ENCODE measurements around the gene MSI2.
"Not testable (repeated sequence)": the region's sequence is repeated elsewhere in the genome, so short reads cannot be mapped to it uniquely, and the experiment has no call there.

MSI2 gene

DNA sequence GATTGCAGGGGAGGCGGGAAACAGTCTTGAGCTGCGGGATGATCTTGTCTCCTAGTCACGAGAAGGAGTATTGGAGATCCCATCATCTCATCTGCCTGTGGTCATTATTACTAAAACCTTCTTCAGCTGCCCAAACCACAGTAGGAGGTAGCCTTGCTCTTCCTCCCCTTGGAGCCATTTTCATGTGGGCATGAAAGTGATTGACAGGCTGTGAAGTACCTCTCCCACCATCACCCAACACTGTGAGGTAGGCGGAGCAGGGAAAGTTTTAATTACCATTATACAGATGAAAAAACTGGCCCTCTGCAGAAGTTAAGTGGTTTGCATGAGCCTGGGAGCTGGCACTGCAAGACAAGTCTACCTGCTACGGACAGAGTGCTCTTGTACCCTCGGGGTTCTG is 237.3 kb downstream of the MSI2 start:
- ChIA-PET POLR2A (ENCODE audit: low non-redundant PET) (no interaction called here), CTCF (no interaction called here)
- H3K27ac ChIP-seq: no peak overlapping the region
- TF ChIP-seq, protein P1, sequence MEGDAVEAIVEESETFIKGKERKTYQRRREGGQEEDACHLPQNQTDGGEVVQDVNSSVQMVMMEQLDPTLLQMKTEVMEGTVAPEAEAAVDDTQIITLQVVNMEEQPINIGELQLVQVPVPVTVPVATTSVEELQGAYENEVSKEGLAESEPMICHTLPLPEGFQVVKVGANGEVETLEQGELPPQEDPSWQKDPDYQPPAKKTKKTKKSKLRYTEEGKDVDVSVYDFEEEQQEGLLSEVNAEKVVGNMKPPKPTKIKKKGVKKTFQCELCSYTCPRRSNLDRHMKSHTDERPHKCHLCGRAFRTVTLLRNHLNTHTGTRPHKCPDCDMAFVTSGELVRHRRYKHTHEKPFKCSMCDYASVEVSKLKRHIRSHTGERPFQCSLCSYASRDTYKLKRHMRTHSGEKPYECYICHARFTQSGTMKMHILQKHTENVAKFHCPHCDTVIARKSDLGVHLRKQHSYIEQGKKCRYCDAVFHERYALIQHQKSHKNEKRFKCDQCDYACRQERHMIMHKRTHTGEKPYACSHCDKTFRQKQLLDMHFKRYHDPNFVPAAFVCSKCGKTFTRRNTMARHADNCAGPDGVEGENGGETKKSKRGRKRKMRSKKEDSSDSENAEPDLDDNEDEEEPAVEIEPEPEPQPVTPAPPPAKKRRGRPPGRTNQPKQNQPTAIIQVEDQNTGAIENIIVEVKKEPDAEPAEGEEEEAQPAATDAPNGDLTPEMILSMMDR (conservative IDR thresholded peaks at IDR 0.05; ENCODE audit: low read depth): no peak
- no peak for DNase-seq (ENCODE audit: low spot score)

DNA sequence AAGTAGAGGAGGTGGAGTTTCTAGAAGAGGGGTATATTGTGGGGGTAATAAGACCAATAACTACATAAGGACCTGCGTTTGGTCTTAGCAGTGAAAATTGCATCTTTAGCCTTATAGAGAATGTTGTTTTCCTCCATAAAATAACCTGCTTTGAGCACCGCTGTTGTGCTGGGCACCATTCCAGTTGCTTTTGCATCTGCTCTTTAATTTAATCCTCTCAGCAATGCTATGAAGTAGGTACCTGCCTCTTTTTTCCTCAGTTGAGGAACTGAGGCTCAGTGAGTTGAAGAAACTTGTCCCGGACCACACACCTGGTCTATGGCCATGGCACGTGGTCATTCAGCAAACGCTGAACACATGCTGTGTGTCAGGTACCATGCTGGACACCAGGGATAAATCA is 238.1 kb downstream of the MSI2 start:
- TF ChIP-seq, protein P1 (conservative IDR thresholded peaks at IDR 0.05; ENCODE audit: low read depth): no peak
- H3K27ac ChIP-seq: no peak overlapping the region
- no peak for DNase-seq (ENCODE audit: low spot score)
- CTCF ChIA-PET: no interaction called here
- POLR2A ChIA-PET (ENCODE audit: low non-redundant PET): no interaction called here

DNA sequence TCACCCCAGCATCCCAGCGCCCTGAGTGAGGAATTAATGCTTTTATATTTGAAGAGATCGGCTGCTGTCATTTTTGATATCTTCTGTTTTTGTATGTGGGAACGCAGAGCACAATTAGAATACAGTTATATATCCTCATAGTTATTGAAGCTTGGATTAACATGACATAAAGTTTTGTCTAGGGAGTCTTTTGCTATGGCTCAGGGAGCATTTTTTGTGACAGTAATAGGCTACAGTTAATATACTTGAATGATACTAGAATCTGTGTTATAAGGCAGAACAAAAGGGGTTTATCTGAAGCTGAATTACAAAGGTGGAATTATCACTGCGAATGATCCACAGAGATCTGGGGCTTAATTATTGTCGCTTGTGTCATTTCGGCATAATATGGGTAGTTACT is 239.4 kb downstream of the MSI2 start:
- no peak for DNase-seq (ENCODE audit: low spot score)
- H3K27ac ChIP-seq: no peak overlapping the region
- ChIA-PET CTCF (interaction anchor here (0.5 kb wide), 1 partner anchor 497 kb away, joined by 4 read pairs; no protein-coding TSS in a partner anchor), POLR2A (ENCODE audit: low non-redundant PET) (no interaction called here)
- TF ChIP-seq, protein P1 (conservative IDR thresholded peaks at IDR 0.05; ENCODE audit: low read depth): no peak

DNA sequence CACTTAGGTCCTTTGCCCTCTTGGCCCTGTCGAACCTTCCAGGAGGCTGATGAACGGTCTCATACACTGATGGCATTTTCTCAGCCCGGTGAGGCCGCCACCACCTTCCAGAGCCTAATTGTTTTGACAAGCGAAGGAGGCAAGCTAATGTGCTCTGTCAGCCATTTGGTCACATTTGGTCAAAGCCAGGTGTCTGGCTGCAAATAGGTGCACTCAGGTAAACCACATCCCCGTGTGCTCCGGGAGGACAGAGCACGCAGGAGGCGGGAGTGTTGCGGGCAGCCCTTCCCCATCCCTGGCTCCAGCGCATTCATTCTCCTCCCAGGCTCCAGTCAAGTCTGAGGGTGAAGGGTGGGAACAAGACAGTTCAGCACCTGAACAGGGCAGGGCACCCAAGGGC is 240.1 kb downstream of the MSI2 start:
- H3K27ac ChIP-seq: no peak overlapping the region
- DNase-seq (ENCODE audit: low spot score): no peak
- ChIA-PET POLR2A (ENCODE audit: low non-redundant PET) (no interaction called here), CTCF (interaction anchor here (0.5 kb wide), 1 partner anchor 498 kb away, joined by 4 read pairs; no protein-coding TSS in a partner anchor)
- TF ChIP-seq, protein P1 (conservative IDR thresholded peaks at IDR 0.05; ENCODE audit: low read depth): no peak

DNA sequence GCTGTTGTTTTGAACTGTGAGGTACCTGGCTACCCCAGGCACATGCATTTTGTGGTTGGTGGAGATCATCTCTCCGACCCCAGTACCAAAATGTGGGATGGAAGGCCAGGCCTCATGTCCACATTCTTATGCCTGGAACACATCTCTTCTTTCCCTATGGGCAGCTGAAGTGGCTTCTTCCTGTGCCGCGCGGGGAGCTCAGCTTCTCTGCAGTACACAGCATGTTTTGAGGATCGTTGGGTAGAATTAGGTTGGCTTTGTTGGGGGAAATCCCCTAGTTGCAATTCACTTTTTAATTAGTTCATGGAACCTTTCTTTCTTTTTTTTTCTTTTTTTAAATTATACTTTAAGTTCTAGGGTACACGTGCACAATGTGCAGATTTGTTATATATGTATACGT is 242.1 kb downstream of the MSI2 start:
- TF ChIP-seq, protein P1 (conservative IDR thresholded peaks at IDR 0.05; ENCODE audit: low read depth): no peak
- DNase-seq (ENCODE audit: low spot score): no peak
- POLR2A ChIA-PET (ENCODE audit: low non-redundant PET): no interaction called here
- CTCF ChIA-PET: interaction anchor here (0.6 to 0.7 kb wide), 2 partner anchors 83 to 824 kb away, joined by 3 read pairs; no protein-coding TSS in a partner anchor
- no peak overlapping the region for H3K27ac ChIP-seq

DNA sequence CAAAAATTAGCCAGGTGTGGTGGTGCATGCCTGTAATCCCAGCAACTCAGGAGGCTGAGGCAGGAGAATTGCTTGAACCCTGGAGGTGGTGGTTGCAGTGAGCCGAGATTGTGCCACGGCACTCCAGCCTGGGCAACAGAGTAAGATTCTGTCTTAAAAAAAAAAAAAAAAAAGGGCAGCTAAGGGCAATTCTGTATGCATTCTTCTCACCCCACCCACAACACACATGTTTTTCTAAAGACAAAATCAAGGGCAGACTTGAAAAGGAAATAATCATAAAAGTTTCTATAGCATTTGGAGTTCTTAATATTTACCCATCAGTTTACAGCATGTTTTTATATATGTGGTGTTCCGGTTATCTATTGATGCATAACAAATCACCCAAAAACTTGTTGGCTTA is 242.9 kb downstream of the MSI2 start:
- H3K27ac ChIP-seq; DNase-seq (ENCODE audit: low spot score); CTCF ChIA-PET: not testable (repeated sequence)
- POLR2A ChIA-PET (ENCODE audit: low non-redundant PET): interaction anchor here (0.6 kb wide), 1 partner anchor 166 kb away, joined by 3 read pairs; no protein-coding TSS in a partner anchor

DNA sequence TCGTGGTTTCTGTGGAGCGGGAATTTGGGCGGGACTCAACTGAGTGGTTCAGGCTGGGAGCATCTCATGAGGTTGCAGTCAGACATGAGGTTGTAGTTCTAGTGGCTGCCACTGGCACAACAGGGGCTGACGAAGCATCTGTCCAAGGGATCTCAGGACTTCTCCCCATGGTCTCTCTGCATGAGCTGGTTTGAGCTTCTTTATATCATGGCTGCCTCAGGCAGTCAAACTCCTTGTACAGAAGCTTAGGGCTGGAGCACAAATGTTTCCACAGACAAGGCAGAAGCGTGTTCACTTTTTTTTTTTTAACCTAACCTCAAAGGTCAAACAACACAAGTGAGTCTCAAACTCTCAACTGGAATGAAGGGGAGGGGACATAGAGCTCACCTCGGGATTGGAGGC is 243.3 kb downstream of the MSI2 start:
- TF ChIP-seq, protein P1 (conservative IDR thresholded peaks at IDR 0.05; ENCODE audit: low read depth): no peak
- H3K27ac ChIP-seq: no peak overlapping the region
- DNase-seq (ENCODE audit: low spot score): no peak
- POLR2A ChIA-PET (ENCODE audit: low non-redundant PET): interaction anchor here (0.6 kb wide), 1 partner anchor 165 kb away, joined by 3 read pairs; no protein-coding TSS in a partner anchor
- CTCF ChIA-PET: interaction anchor here (0.6 kb wide), 1 partner anchor 716 kb away, joined by 3 read pairs; no protein-coding TSS in a partner anchor
